Epithelial cell of proximal tubule (primary cell): Measurements from ENCODE around the gene CRYBB3. TPM values are rescaled to one million over a fixed set of nuclear protein-coding genes. Genes with fewer than 3 reads are reported as not detected.

Experiments
- DNase-seq: peaks from one replicate; pipeline ENCODE4 v3.0.0-alpha.2; 2011; ENCODE audit warnings: low read depth
- H3K4me3 ChIP-seq: 2 replicates; pipeline ENCODE4 v1.5.1; 2011; ENCODE audit warnings: low read depth, mild to moderate bottlenecking, low read length
- CTCF ChIP-seq: conservative IDR thresholded peaks from 2 replicates; pipeline ENCODE4 v1.5.1; 2012; ENCODE audit warnings: low read depth, mild to moderate bottlenecking, low read length
- total RNA-seq: library from RNA; depleted of rRNA; stranded (reverse); fragments of >200 nt; gene quantifications from 2 replicates; pipeline ENCODE4 v1.2.3, GENCODE V29; 2015

CRYBB3 gene
- total RNA-seq, 1 donor from 2014 or later, result not detected

GRCh38 chr22:25206998-25207397 lies 7.3 kb downstream of the CRYBB3 start:
- H3K4me3 ChIP-seq, result no peak overlapping the region
- no peak for TF ChIP-seq CTCF
- DNase-seq, result no peak

GRCh38 chr22:25207553-25208157 lies 8.0 kb downstream of the CRYBB3 start:
- H3K4me3 ChIP-seq, result no peak overlapping the region
- no peak for TF ChIP-seq CTCF
- DNase-seq, result no peak

- DNase-seq, result no peak
- no peak overlapping the region for H3K4me3 ChIP-seq
- TF ChIP-seq CTCF, result no peak
Measured at GRCh38 chr22:25208328-25208727, 8.7 kb downstream of the CRYBB3 start.

GRCh38 chr22:25208743-25209505 lies 9.3 kb downstream of the CRYBB3 start:
- TF ChIP-seq CTCF, result no peak
- no peak for DNase-seq
- H3K4me3 ChIP-seq, result no peak overlapping the region

GRCh38 chr22:25210793-25211192 lies 11.1 kb downstream of the CRYBB3 start:
- no peak for DNase-seq
- TF ChIP-seq CTCF, result no peak
- no peak overlapping the region for H3K4me3 ChIP-seq

- TF ChIP-seq CTCF, result no peak
- H3K4me3 ChIP-seq, result no peak overlapping the region
- no peak for DNase-seq
Measured at GRCh38 chr22:25212337-25212736, 12.7 kb downstream of the CRYBB3 start.

GRCh38 chr22:25213221-25213620 lies 13.6 kb downstream of the CRYBB3 start:
- no peak for DNase-seq
- H3K4me3 ChIP-seq, result no peak overlapping the region
- TF ChIP-seq CTCF, result no peak
